SJSA1 (cell line): Measurements from ENCODE around the gene PANX1. TPM values are rescaled to one million over a fixed set of nuclear protein-coding genes. Genes with fewer than 3 reads are reported as not detected.
"Not testable (repeated sequence)": the region's sequence is repeated elsewhere in the genome, so short reads cannot be mapped to it uniquely, and the experiment has no call there.

Experiments used
- DNase-seq, 2 experiments: peaks; one replicate each; pipeline ENCODE4 v3.0.0-alpha.2; 2015 to 2020; ENCODE audit warnings: low spot score in 2 of 2, low read depth in 1 of 2
- H3K27ac ChIP-seq: fragments of 250-450 bp; sonication (Bioruptor Pico); 2 replicates; pipeline ENCODE4 v1.5.1; 2020; ENCODE audit warnings: mild to moderate bottlenecking, moderate library complexity
- H3K27me3 ChIP-seq: fragments of 250-450 bp; sonication (Bioruptor Pico); replicated peaks from 2 replicates; pipeline ENCODE4 v1.5.1; 2020; ENCODE audit warnings: mild to moderate bottlenecking, moderate library complexity
- H3K36me3 ChIP-seq: fragments of 250-450 bp; sonication (Bioruptor Pico); 2 replicates; pipeline ENCODE4 v1.5.1; 2020; ENCODE audit warnings: mild to moderate bottlenecking
- H3K4me1 ChIP-seq: fragments of 250-450 bp; sonication (Bioruptor Pico); replicated peaks from 2 replicates; pipeline ENCODE4 v1.6.1; 2021; ENCODE audit warnings: mild to moderate bottlenecking
- H3K4me3 ChIP-seq: fragments of 250-450 bp; sonication (Bioruptor Pico); 2 replicates; pipeline ENCODE4 v1.5.1; 2020; ENCODE audit warnings: mild to moderate bottlenecking
- H3K9me3 ChIP-seq: fragments of 250-450 bp; sonication (Bioruptor Pico); replicated peaks from 2 replicates; pipeline ENCODE4 v1.5.1; 2020; ENCODE audit warnings: mild to moderate bottlenecking
- total RNA-seq: library from RNA; depleted of rRNA; stranded (reverse); fragments of >200 nt; shearing (Covaris generic); gene quantifications from 2 replicates; pipeline ENCODE4 v1.2.3, GENCODE V29; 2014

Gene PANX1
- total RNA-seq, 1 experiment from 2014 or later: 36.9 TPM

- H3K36me3 ChIP-seq: no peaks in the 10 kb centered on the region
- H3K9me3 ChIP-seq: no peaks in the 10 kb centered on the region
- H3K27me3 ChIP-seq: no peaks in the 10 kb centered on the region
- DNase-seq: no peak
- H3K27ac ChIP-seq: no peak overlapping the region
- no peak overlapping the region for H3K4me3 ChIP-seq
- H3K4me1 ChIP-seq: peaks cover 20% of the 10 kb centered on the region
Measured at GRCh38 chr11:94117197-94117574, 11.5 kb upstream of the PANX1 start.

- Histone ChIP-seq H3K36me3 (no peaks in the 10 kb centered on the region), H3K9me3 (no peaks in the 10 kb centered on the region), H3K4me1 (peaks cover 20% of the 10 kb centered on the region), H3K27ac (no peak overlapping the region), H3K27me3 (no peaks in the 10 kb centered on the region), H3K4me3 (no peak overlapping the region)
- peak; percentile 24 to 44 for DNase-seq
Measured at GRCh38 chr11:94117871-94118270, 10.8 kb upstream of the PANX1 start.

- peaks cover 20% of the 10 kb centered on the region for H3K4me1 ChIP-seq
Measured at GRCh38 chr11:94119676-94120075, 9.0 kb upstream of the PANX1 start.

GRCh38 chr11:94120516-94120915, 8.1 kb upstream of the PANX1 start:
- not testable (repeated sequence) for DNase-seq, H3K9me3 ChIP-seq, H3K4me3 ChIP-seq, H3K27me3 ChIP-seq, H3K27ac ChIP-seq, H3K36me3 ChIP-seq
- peaks cover 20% of the 10 kb centered on the region for H3K4me1 ChIP-seq

More at GRCh38 chr11:94119676-94120075, 9.0 kb upstream of the PANX1 start:
- H3K27me3 ChIP-seq, H3K27ac ChIP-seq, H3K36me3 ChIP-seq, H3K4me3 ChIP-seq, H3K9me3 ChIP-seq, DNase-seq: not testable (repeated sequence)

GRCh38 chr11:94120946-94121345, 7.7 kb upstream of the PANX1 start:
- H3K27ac ChIP-seq: no peak overlapping the region
- no peaks in the 10 kb centered on the region for H3K9me3 ChIP-seq
- H3K4me3 ChIP-seq: no peak overlapping the region
- H3K4me1 ChIP-seq: peaks cover 20% of the 10 kb centered on the region
- DNase-seq: peak; percentile 55 to 60
- H3K36me3 ChIP-seq: no peaks in the 10 kb centered on the region
- no peaks in the 10 kb centered on the region for H3K27me3 ChIP-seq

GRCh38 chr11:94125407-94126115, 3.1 kb upstream of the PANX1 start:
- no peak for DNase-seq
- H3K27me3 ChIP-seq: no peaks in the 10 kb centered on the region

GRCh38 chr11:94127638-94128037, 1.0 kb upstream of the PANX1 start:
- Histone ChIP-seq H3K4me3 (peak overlapping the region; percentile 97), H3K27ac (peak overlapping the region; percentile 96), H3K27me3 (no peaks in the 10 kb centered on the region), H3K36me3 (peaks cover 6% of the 10 kb centered on the region), H3K9me3 (no peaks in the 10 kb centered on the region), H3K4me1 (peaks cover 25% of the 10 kb centered on the region)
- DNase-seq: no peak

More at GRCh38 chr11:94125407-94126115, 3.1 kb upstream of the PANX1 start:
- Histone ChIP-seq H3K4me3 (no peak overlapping the region), H3K9me3 (no peaks in the 10 kb centered on the region), H3K4me1 (peaks cover 14% of the 10 kb centered on the region), H3K36me3 (peaks cover 6% of the 10 kb centered on the region), H3K27ac (no peak overlapping the region)

- Histone ChIP-seq H3K9me3 (no peaks in the 10 kb centered on the region), H3K4me1 (peaks cover 25% of the 10 kb centered on the region), H3K36me3 (peaks cover 6% of the 10 kb centered on the region), H3K27me3 (no peaks in the 10 kb centered on the region), H3K27ac (peak overlapping the region; percentile 96), H3K4me3 (peak overlapping the region; percentile 97)
- no peak for DNase-seq
Measured at GRCh38 chr11:94128291-94128745, 323 bp upstream of the PANX1 start.

GRCh38 chr11:94129512-94130297, 1.1 kb downstream of the PANX1 start:
- peak overlapping the region; percentile 96 for H3K27ac ChIP-seq
- H3K9me3 ChIP-seq: no peaks in the 10 kb centered on the region
- peak in 1 of 2 experiments; percentile 41 for DNase-seq
- peaks cover 6% of the 10 kb centered on the region for H3K36me3 ChIP-seq
- H3K4me3 ChIP-seq: peak overlapping the region; percentile 97
- H3K4me1 ChIP-seq: peaks cover 33% of the 10 kb centered on the region
- H3K27me3 ChIP-seq: no peaks in the 10 kb centered on the region

GRCh38 chr11:94130298-94131046, 1.8 kb downstream of the PANX1 start:
- no peaks in the 10 kb centered on the region for H3K27me3 ChIP-seq
- no peak for DNase-seq
- peaks cover 6% of the 10 kb centered on the region for H3K36me3 ChIP-seq
- peak overlapping the region; percentile 97 for H3K4me3 ChIP-seq
- no peaks in the 10 kb centered on the region for H3K9me3 ChIP-seq
- H3K27ac ChIP-seq: no peak overlapping the region
- peaks cover 40% of the 10 kb centered on the region for H3K4me1 ChIP-seq

GRCh38 chr11:94131047-94131717, 2.5 kb downstream of the PANX1 start:
- peaks cover 47% of the 10 kb centered on the region for H3K4me1 ChIP-seq

GRCh38 chr11:94131718-94132115, 3.1 kb downstream of the PANX1 start:
- H3K27ac ChIP-seq: no peak overlapping the region
- H3K4me3 ChIP-seq: no peak overlapping the region
- H3K27me3 ChIP-seq: no peaks in the 10 kb centered on the region
- no peak for DNase-seq
- H3K36me3 ChIP-seq: peaks cover 6% of the 10 kb centered on the region
- H3K4me1 ChIP-seq: peaks cover 53% of the 10 kb centered on the region
- no peaks in the 10 kb centered on the region for H3K9me3 ChIP-seq

More at GRCh38 chr11:94131047-94131717, 2.5 kb downstream of the PANX1 start:
- Histone ChIP-seq H3K9me3 (no peaks in the 10 kb centered on the region), H3K36me3 (peaks cover 6% of the 10 kb centered on the region), H3K27me3 (no peaks in the 10 kb centered on the region), H3K4me3 (no peak overlapping the region), H3K27ac (no peak overlapping the region)
- DNase-seq: no peak

GRCh38 chr11:94132152-94132558, 3.5 kb downstream of the PANX1 start:
- no peak overlapping the region for H3K4me3 ChIP-seq
- no peaks in the 10 kb centered on the region for H3K27me3 ChIP-seq
- H3K9me3 ChIP-seq: no peaks in the 10 kb centered on the region
- peaks cover 6% of the 10 kb centered on the region for H3K36me3 ChIP-seq
- H3K4me1 ChIP-seq: peaks cover 57% of the 10 kb centered on the region
- no peak overlapping the region for H3K27ac ChIP-seq
- DNase-seq: peak; percentile 7 to 47
